ENCODE measurements around the gene LPCAT1.

LPCAT1 gene

DNA sequence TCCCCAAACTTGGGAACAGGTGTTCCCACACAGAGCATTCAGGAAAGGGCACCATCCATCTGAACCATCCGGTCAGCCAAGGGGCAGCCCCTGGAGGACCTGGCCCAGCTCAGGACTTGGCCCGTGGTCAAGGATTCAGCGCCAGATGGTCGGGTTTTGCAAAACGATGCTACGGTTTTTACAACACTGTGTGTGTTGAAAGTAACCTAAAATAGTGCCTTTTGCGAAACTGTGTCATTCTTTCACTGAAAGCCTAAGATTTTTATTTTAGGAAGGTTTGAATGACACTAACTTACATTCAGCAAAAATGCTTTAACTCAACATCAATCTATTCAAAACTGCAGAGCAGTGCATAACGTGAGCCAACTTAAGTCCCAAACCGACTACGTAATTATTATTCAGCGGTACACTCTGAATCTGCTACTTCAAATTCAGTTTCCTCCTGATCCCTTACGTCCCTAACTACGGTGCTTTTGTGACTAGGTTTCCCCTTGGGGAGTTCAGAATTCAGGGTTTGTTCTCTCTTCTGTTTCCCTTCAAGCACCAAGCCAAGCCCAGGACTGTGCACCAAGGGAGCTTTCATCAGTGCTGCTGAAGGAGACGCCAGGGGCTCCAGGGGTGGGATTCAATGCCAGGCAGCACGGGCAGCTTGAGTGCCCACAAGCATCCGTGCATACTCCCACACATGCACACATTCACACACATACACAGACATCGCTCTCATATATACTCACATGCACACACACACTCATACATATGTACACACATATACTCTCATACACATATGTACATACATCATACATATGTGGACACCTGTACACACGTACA is 25.8 kb downstream of the LPCAT1 start:
- DNase-seq (ENCODE audit: low spot score), result no peak

DNA sequence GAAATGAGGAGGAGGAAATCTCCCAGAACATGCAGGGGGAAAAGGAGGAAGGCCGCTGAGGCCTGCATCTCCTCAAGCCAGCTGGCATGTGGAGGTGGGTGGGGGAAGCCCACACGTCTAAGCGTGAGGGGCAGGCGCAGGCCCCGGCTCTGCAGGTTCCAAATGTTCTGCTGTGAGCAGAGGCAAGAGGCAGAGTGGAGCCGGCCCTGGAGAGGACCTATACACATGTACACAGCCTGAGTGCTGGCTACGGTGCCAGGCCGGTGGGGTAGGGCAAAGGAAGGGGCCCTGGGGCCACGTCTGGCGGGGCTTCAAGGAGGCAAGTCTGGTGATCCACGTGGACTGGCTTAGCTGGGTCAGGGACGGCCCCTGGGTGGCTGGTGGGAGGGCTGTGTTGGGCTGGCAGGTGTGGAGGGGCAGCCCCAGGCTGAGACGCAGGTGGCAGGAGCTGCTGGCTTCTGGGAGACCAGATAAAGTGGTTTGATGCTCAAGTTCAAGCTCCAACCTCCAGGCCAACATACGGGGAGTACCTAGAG is 26.4 kb downstream of the LPCAT1 start:
- DNase-seq (ENCODE audit: low spot score), result no peak

DNA sequence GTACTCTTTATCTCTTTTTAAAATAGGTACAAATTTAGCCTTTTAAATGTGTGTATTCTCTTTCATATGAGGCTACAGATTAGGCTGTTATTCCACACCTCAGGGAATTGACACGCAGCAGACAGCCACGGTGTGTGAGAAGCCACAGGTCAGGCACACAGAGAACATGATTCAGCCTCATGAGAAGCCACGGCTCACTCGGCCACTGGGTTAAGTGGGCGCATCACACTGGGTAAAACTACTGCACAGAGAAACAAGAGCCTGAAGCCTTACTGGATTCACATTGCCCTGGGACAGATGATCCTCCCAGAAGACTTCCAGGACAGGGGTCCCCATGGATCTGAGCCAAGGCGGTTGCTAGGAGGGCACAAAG is 28.2 kb downstream of the LPCAT1 start:
- no peak for DNase-seq (ENCODE audit: low spot score)

DNA sequence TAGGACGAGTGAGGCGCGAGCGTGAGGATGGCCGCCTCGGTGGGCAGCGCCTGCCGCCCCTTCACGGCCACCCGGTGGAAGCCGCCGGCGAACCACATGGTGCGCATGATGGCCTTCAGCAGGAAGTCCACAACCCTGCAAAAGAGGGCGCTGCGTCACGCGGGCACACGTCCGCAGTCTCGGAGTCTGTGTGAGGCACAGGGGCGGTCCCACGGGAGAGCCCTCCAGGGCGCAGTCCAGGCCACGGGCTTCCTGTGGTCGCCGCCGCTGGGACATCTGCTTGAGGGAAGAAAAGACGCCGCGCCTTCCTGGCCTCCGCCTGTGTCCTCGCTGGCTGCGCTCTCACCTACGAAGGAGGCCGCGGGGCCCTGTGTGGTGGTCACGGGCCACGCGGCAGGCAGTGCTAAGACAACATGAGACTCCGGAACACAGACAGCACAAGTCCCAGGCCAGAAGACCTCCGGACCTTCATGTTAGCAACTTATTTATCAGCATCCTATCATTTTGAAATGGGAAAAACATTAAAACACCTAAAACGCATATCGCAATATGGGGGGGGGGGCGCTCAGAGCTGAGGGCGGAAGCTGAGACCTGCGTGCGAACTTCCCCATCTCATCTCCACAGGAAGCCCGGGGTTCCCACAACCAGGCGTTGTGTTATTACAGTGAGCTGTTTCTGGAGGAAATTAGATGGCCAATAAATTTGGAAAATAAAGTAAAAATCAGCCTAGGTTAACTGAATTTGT is 28.8 kb downstream of the LPCAT1 start:
- DNase-seq (ENCODE audit: low spot score), result no peak

DNA sequence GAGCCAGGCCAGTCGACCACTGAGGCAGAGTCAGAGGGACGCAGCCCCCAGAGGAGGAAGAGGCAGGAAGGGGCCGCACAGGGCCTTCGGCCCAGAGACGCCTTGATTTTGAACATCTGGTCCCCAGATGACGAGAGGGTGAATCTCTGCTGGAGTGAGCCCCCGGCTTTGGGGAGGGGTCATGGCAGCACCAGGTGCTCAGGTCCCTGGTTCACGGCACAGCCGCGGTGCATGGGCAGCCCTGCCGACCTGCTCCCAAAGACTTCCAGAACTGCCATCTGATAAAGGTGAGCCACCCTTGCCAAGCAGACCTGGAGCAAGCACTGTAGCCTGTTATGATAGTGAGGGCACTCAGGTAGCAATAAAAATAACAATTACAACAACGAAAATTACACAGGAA is 29.8 kb downstream of the LPCAT1 start:
- no peak for DNase-seq (ENCODE audit: low spot score)

DNA sequence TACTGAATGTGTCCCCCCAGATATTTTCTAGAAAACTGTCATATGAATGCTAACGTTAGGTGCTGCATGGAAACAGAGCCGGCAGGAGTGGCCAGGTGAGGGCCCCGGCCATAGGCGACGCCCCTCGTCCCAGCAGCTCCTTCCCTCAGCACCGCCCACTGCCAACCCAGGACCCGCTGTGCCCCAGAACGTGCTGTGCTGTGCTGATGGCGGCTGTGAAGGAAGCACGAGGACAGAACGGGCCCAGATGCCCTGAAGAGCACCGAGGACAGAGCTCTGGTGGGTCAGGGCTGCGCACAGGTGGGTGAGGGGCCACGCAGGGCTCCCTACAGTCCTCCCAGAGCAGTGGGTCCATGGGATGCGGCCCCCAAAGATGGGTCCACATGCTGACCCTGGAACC is 30.3 kb downstream of the LPCAT1 start:
- no peak for DNase-seq (ENCODE audit: low spot score)

DNA sequence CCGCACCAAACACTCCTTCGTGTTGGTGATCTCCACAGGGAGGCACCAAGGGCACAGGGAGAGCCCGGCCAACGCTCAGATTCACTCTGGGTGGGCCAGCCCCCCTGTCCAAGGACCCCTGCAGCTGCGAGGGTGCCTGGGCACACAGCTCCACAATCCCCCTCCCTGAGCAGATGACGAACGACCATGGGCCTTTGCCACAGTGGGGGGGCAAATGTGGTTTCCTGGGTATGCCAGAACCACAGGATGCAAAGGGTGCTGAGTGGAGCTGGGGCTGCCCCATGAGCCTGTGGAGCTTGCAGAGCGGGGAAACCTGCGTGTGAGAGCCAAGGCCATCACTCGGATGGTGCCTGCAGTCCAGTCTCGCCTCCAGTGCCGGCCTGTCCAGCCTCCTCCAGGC is 31.0 kb downstream of the LPCAT1 start:
- no peak for DNase-seq (ENCODE audit: low spot score)

DNA sequence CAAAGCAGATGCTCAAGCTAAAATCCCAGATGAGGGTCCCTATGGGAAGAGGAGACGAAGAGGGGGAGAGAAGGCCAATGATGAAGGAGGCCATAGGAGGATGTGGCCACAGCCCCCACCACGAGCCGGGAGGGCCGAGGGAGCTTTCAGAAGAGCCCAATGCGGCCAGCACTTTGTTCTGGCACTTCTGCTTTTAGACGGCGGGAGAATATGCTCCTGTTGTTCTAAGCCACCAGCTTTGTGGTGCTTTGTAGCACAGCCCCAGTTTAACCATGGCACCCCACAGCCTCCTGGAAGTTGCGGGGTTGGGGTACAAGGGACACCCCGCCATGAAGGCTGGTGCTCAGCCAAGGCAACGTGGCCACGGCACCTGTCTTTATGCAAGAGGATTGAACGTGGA is 33.4 kb downstream of the LPCAT1 start:
- no peak for DNase-seq (ENCODE audit: low spot score)

DNA sequence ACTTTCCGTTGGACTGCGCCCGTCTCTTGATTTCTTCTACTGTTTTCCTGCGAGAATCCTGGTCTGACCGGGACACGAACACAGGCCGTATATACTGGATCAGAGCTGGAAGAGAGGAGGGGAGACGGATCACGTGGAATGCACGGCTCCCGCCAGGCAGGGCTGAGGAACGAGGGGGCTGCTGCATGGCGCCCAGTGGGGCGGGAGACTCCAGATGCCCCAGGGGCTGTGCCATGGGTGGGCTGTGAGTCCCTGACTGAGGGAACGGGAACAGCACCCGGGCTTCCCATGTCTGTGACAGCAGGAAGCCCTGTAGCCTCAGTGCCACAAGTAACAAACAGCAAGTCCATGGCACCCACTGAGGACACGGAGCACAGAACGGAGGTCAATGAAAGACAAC is 34.0 kb downstream of the LPCAT1 start:
- no peak for DNase-seq (ENCODE audit: low spot score)

DNA sequence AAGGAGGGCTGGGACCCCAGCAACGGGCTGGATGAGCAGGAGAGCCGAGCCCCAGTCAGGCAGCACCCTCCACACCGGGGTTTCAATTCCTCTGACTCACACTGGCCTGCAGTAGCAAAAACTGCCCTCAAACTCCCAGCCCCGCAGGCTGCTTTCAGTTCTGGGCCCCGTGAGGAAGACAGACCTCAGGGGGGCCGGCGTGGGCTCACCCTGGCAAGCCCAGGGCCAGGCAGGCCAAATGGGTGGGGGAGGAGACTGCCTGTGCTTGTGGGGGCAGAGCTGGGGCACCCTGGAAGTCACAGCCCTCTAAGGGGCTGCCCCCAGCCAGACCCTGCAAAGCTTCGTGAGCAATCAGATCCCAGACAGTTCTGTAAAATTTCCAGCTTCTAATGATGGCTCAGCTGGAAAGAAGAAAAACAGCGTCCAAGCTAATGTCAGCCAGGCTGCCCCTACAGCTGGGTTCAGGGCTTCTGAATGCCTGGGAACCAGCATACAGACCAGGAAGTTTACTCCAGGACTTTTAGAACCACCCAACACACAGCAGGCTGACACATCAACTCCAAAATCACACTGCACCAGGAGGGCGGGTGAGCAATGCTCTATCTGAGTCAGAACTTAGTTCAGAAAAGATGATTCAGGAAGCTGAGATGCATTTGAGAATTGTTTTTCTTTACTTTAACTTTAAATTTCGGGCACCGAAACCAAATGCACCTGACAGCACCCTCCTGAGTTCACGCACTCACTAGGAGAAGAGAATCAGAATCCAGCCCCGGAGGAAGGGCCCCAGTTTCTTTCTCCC is 34.7 kb downstream of the LPCAT1 start:
- no peak for DNase-seq (ENCODE audit: low spot score)

DNA sequence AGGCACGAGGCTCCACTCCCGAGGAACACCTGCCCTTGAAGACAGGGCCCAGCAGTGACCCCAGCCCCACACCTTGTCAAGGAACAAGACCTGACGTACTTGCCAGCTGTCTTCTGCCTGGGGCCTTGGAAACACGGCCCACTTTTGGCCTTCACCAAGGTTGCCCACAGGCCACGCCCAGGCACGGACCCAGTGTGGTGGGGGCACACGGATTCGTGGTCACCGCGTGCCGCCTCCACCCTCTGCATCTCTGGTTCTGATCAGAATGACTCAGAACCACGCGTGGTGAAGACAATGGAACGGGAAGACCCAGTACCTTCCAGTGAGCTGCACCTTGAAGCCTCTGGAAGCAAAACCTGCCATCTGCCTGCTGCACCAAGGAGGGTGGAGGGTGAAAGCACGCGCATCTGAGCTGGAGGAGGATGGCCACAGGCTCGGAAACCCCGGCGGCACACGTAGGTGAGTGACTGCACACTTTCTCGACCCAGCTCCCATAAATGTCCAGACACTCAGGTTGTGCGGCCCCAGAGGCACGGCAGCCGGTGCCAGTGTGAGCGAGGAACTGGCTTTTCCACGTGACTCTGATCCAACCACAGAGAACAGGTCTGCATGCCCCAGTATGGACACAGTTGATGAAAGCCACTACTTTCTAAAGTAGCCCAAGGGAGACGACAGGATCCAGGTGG is 36.5 kb downstream of the LPCAT1 start:
- DNase-seq (ENCODE audit: low spot score), result no peak

DNA sequence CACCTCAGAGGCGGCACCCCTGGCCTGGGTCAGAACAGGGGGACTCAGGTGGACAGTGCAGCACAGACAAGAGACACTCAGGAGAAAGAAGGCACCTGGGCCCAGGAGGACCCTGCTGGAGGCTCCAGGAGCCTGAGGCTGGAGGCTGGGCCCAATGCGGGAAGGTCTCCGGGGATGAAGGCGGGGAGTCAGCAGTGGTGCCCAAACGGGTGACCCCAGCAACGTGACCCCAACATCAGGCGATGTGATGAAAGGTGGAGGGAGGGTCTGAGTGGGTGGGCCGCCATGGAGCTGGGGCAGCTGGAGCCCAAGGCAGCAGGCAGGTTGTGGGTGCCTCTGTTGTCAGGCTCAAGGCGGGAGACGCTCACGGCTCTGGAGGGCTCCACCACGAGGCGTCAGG is 37.5 kb downstream of the LPCAT1 start:
- no peak for DNase-seq (ENCODE audit: low spot score)

DNA sequence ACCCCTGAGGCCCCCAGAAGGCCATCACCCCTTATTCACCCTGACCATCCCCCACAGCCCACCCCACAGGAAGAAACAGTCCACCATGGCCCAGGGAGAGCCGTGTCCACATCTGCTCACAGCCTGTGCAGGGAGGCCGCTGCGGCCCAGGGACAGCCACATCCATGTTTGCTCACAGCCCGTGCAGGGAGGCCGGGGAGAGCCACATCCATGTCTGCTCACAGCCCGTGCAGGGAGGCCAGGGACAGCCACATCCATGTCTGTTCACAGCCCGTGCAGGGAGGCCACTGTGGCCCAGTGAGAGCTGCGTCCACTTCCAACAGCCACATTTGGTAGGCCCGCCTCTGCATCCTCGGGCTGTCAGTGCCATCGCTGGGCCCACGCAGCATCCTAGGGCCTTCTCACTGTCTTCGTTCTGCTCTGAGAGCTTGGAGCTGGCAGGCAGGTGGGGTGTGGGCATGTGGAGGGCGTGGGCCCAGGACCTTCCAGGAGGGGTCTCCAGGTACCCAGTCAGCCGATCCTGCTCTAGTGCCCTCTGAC is 38.1 kb downstream of the LPCAT1 start:
- DNase-seq (ENCODE audit: low spot score), result no peak

DNA sequence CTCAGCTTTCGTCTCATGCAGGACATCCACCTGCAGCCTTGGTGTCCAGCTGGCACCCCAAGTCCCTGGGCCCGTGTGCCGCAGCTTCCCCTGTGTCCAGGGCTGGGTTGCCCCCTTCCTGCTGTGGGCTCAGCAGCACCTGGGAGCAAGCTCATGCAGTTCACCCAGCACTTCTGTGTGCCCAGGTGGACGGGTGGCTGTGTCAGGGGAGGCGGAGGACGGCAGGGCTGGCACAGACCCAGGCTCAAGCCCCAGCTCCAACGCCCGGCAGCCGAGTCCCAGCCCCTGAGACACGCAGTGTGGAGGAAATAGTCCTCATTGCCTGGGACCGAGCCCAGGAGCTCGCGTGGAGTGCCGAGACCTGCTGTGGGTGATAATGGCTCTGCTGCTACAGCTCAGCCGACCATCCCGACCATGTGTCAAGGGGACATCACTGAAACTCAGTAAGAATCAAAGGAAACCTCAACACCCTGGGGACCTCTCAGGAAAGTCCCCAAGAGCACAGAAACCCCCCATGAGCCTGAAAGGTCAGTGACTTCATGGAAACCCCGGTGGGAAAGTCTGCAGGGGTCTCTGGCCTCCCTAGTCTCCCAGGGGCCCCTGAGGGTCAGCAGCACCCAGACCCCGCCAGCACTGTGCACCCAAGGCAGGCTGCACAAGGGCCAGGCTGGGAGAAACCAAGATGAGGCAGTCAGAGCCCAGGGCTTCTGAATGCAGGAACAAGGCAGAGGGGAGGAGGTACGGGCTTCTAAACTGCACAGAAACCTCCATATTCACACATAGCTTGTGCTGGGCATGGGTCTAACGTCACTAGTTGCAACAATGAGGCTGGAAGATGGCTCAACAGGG is 38.8 kb downstream of the LPCAT1 start:
- DNase-seq (ENCODE audit: low spot score), result no peak

DNA sequence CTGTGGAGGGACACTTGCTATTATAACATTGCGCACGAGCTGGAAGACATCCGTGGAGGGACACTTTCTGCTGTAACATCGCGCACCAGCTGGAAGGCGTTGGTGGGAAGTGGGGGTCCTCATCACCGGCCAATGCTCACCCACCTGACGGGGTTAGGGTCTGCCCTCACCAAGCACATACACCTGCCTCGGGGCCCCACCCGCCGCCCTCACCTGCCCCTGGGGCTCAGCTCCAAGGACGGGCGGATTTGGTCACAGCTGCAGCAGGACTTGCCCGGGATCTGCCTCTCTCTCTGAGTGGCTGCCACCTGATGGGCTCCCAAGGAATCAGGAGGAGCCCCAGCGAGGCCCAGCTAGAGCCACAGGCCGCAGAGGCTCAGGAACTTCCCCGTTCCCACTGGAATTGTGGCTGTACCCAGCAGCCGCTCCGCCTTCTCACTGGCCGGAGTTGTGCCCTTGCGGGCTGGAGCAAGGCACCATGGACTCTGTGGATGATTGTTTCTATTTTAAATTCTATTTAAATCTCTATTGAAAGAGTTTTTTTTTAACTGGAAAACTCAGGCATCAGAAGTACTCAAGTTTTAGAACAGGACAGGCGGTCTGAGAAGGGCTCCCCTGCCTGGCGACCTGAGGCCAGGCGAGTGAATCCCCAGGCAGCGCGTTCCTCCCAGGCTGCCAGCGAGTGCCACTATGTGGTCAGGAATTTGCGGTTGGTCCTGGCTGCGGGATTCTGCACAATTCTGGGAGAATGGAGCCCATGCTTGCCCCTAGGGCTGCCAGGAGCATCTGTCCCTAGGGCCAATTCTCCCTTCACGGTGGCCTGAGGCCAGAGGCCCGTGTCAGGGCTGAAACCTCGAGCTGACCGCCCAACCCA is 39.7 kb downstream of the LPCAT1 start:
- no peak for DNase-seq (ENCODE audit: low spot score)

DNA sequence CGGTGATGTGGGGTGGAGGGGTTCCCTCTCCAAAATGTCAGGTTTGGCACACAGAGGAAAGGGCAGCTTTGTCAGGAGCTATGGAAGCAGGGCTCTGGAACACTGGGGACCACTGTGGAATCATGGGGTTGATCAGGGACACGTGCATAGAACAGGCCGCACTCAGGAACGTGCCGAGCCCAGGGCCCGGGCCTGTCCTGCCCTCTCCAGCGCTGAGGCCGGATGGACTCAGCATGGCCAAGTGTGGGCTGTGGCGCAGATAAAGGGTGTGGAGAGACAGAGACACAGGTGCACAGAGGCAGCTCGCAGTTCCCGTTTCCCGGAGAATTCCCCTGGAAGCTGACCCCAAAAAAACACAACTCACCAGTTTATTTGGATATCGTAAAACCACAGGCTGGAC is 40.7 kb downstream of the LPCAT1 start:
- DNase-seq (ENCODE audit: low spot score), result no peak

DNA sequence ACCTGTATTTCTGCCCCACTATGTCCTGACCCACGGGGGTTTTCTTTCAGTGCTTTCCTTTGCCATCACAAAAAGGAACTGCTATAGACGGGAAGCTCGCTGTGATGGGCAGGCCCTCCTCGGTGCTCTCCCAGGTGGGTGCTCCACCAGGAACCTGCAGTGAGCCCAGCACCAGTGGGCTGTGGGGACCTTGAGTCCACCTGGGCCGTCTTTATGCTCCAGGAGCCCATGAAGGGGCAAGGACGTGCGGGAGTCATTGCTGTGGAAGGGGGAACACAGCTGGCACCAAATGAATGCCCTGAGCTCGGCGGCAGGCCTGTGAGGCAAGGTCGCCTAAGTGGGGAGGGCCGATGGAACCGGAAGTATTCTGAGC is 41.8 kb downstream of the LPCAT1 start:
- DNase-seq (ENCODE audit: low spot score), result no peak

DNA sequence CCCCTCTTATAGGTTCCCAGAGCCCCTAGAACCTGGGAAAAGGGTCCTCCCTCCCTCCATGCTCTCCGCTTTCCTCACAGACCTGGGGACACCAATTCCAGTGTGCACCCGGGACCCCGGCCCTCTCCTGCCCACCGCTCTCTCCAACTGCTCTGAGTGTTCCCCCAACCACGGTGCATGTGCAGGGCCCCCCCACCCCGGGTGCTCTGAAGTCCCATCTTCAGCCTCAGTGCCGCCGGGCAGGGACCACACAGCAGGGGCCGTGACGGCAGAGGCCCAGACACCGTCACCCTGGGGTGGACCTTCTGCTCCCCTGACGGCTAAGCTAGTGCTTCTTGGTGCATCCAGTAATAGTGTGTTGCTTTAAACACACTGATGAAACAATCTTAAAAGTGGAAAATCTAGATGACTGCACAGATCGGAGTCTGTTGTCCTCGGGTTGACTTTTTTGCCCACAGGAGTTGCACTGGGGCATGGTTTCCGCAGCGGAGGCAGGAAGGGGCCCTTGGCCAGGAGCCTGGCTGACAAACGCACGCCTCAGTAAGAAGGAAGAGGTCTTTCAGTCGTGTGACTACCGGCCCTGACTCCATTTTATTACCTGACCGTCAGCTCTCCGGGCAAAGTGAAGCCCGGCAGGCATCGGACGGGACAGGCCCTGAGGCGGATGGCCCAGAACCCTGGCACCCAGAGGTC is 42.3 kb downstream of the LPCAT1 start:
- no peak for DNase-seq (ENCODE audit: low spot score)

DNA sequence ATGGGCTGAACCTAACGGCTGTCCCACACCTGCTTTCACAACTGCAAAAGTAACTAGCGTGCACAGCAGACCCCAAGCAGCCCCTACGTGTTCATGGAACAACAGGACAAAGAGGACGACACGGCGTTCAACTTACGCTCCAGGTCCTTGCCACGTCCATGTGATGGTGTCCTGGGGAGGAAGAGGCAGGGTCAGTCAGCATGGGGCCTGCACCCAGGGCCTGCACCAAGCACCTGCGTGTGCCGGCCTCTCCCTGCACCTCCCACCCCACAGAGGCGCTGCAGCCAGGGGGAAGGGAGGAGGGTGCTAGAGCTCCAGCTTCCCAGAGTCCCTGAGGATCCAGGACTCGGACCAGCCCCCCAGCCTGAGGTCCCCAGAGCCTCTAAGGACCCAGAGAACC is 43.0 kb downstream of the LPCAT1 start:
- no peak for DNase-seq (ENCODE audit: low spot score)

All from pons (tissue), 1 donor.